HepG2 (cell line): ENCODE results near the gene UPF3B. TPM values are rescaled to one million over a fixed set of nuclear protein-coding genes. Genes with fewer than 3 reads are reported as not detected.

ENCODE experiments used
- CENPBD1 ChIP-seq: sonication (generic); formaldehyde crosslinking; IDR thresholded peaks from 2 replicates; pipeline ENCODE4 v1.8.0; 2022; ENCODE audit warnings: missing genetic modification reagents, low read depth, mild to moderate bottlenecking, borderline replicate concordance
- KLF16 ChIP-seq, 2 experiments: sonication (generic) in 1 of 2; formaldehyde crosslinking in 1 of 2; IDR thresholded peaks; 2 replicates each; pipeline versions ENCODE4 v1.6.1 to v1.8.0; 2016 to 2023; ENCODE audit warnings: missing genetic modification reagents in 2 of 2, missing compliant biosample characterization in 1 of 2
- NFRKB ChIP-seq: fragments of 450-650 bp; IDR thresholded peaks from 2 replicates; pipeline ENCODE4 v1.6.1; 2017
- PHF8 ChIP-seq: sonication (generic); formaldehyde crosslinking; IDR thresholded peaks from 2 replicates; pipeline ENCODE4 v1.5.0; 2020; ENCODE audit warnings: missing genetic modification reagents
- RFX3 ChIP-seq: IDR thresholded peaks from 2 replicates; pipeline ENCODE4 v1.6.1; 2016; ENCODE audit warnings: missing biosample characterization, missing genetic modification reagents
- SCMH1 ChIP-seq: sonication (generic); formaldehyde crosslinking; IDR thresholded peaks from 2 replicates; pipeline ENCODE4 v1.9.0; 2021; ENCODE audit warnings: missing genetic modification reagents, mild to moderate bottlenecking, borderline replicate concordance
- SMARCC2 ChIP-seq: fragments of 450-650 bp; IDR thresholded peaks from 2 replicates; pipeline ENCODE4 v1.6.1; 2017; ENCODE audit warnings: antibody characterized with exemption, mild to moderate bottlenecking
- ZBTB8A ChIP-seq: sonication (generic); formaldehyde crosslinking; IDR thresholded peaks from 2 replicates; pipeline ENCODE4 v1.4.0; 2020; ENCODE audit warnings: mild to moderate bottlenecking, low read depth, missing genetic modification reagents, borderline replicate concordance
- ZFP62 ChIP-seq: sonication (generic); formaldehyde crosslinking; IDR thresholded peaks from 2 replicates; pipeline ENCODE4 v1.4.0; 2020; ENCODE audit warnings: missing genetic modification reagents
- ZNF512 ChIP-seq: sonication (generic); formaldehyde crosslinking; IDR thresholded peaks from 2 replicates; pipeline ENCODE4 v1.4.0; 2020; ENCODE audit warnings: mild to moderate bottlenecking, missing genetic modification reagents
- ZNF556 ChIP-seq: sonication (generic); formaldehyde crosslinking; IDR thresholded peaks from 2 replicates; pipeline ENCODE4 v1.4.0; 2020; ENCODE audit warnings: mild to moderate bottlenecking, missing genetic modification reagents, borderline replicate concordance
- ZNF770 ChIP-seq: sonication (generic); formaldehyde crosslinking; IDR thresholded peaks from 2 replicates; pipeline ENCODE4 v1.5.0; 2020; ENCODE audit warnings: mild to moderate bottlenecking, missing genetic modification reagents
- ZNF879 ChIP-seq: sonication (generic); formaldehyde crosslinking; IDR thresholded peaks from 2 replicates; pipeline ENCODE4 v1.8.1; 2023; ENCODE audit warnings: missing genetic modification reagents
- polyA plus RNA-seq, 8 experiments: library from polyadenylated mRNA; depleted of rRNA in 3 of 8; stranded (reverse) in 7 of 8; unstranded in 1 of 8; fragments of >200 nt; fragmentation: Illumina TruSeq in 4 of 8; extraction: Trizol in 4 of 8; gene quantifications; 2 replicates each; pipeline versions ENCODE4 v1.2.1 to v1.2.3, GENCODE V29; 2011 to 2016; ENCODE audit warnings: low read depth in 4 of 8, missing spikeins in 1 of 8, mixed read lengths in 1 of 8; ENCODE audit not compliant: insufficient read depth in 1 of 8
- total RNA-seq, 5 experiments: library from RNA; depleted of rRNA; stranded (reverse); fragments of >200 nt; fragmentation: Illumina TruSeq; extraction: Trizol; gene quantifications; 2 replicates each; pipeline ENCODE4 v1.2.3, GENCODE V29; 2016; ENCODE audit warnings: low read depth in 1 of 5
- TF ChIP-seq, protein P1 (sequence below): sonication (generic); formaldehyde crosslinking; IDR thresholded peaks from 2 replicates; pipeline ENCODE4 v1.8.0; 2022; ENCODE audit warnings: missing genetic modification reagents, mild to moderate bottlenecking, moderate library complexity, borderline replicate concordance
- TF ChIP-seq, protein P2 (sequence below): sonication (generic); formaldehyde crosslinking; IDR thresholded peaks from 2 replicates; pipeline ENCODE4 v1.4.0; 2020; ENCODE audit warnings: missing genetic modification reagents
- TF ChIP-seq, protein P3 (sequence below): sonication (generic); formaldehyde crosslinking; IDR thresholded peaks from 2 replicates; pipeline ENCODE4 v1.5.0; 2020; ENCODE audit warnings: missing genetic modification reagents
- TF ChIP-seq, protein P4 (sequence below): sonication (generic); formaldehyde crosslinking; IDR thresholded peaks from 2 replicates; pipeline ENCODE4 v1.4.0; 2020; ENCODE audit warnings: missing genetic modification reagents, mild to moderate bottlenecking, borderline replicate concordance

The UPF3B gene
- total and polyA plus RNA-seq, 2 of the 13 experiments (the other 11 are each of a cell fraction or from before 2014, with no cell fraction given), result 5.2 to 7.2 TPM

GRCh38 chrX:119871599-119872395, 19.0 kb upstream of the UPF3B start, which contains the start of the genes NDUFA1 and RNF113A (continued):
- TF ChIP-seq, protein P1, sequence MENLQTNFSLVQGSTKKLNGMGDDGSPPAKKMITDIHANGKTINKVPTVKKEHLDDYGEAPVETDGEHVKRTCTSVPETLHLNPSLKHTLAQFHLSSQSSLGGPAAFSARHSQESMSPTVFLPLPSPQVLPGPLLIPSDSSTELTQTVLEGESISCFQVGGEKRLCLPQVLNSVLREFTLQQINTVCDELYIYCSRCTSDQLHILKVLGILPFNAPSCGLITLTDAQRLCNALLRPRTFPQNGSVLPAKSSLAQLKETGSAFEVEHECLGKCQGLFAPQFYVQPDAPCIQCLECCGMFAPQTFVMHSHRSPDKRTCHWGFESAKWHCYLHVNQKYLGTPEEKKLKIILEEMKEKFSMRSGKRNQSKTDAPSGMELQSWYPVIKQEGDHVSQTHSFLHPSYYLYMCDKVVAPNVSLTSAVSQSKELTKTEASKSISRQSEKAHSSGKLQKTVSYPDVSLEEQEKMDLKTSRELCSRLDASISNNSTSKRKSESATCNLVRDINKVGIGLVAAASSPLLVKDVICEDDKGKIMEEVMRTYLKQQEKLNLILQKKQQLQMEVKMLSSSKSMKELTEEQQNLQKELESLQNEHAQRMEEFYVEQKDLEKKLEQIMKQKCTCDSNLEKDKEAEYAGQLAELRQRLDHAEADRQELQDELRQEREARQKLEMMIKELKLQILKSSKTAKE (CRISPR knock-in tag), result no peak
- TF ChIP-seq RFX3 (CRISPR knock-in tag), result no peak
- TF ChIP-seq, protein P2, sequence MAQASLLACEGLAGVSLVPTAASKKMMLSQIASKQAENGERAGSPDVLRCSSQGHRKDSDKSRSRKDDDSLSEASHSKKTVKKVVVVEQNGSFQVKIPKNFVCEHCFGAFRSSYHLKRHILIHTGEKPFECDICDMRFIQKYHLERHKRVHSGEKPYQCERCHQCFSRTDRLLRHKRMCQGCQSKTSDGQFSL (CRISPR knock-in tag), result no peak
- no peak for TF ChIP-seq ZNF879 (CRISPR knock-in tag)
- TF ChIP-seq PHF8 (CRISPR knock-in tag), result peak; percentile 81
- TF ChIP-seq, protein P3, sequence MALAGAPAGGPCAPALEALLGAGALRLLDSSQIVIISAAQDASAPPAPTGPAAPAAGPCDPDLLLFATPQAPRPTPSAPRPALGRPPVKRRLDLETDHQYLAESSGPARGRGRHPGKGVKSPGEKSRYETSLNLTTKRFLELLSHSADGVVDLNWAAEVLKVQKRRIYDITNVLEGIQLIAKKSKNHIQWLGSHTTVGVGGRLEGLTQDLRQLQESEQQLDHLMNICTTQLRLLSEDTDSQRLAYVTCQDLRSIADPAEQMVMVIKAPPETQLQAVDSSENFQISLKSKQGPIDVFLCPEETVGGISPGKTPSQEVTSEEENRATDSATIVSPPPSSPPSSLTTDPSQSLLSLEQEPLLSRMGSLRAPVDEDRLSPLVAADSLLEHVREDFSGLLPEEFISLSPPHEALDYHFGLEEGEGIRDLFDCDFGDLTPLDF, result peak; percentile 68; the same call in 1 of the 2 replicates
- TF ChIP-seq SMARCC2, result no peak
- TF ChIP-seq, protein P4, sequence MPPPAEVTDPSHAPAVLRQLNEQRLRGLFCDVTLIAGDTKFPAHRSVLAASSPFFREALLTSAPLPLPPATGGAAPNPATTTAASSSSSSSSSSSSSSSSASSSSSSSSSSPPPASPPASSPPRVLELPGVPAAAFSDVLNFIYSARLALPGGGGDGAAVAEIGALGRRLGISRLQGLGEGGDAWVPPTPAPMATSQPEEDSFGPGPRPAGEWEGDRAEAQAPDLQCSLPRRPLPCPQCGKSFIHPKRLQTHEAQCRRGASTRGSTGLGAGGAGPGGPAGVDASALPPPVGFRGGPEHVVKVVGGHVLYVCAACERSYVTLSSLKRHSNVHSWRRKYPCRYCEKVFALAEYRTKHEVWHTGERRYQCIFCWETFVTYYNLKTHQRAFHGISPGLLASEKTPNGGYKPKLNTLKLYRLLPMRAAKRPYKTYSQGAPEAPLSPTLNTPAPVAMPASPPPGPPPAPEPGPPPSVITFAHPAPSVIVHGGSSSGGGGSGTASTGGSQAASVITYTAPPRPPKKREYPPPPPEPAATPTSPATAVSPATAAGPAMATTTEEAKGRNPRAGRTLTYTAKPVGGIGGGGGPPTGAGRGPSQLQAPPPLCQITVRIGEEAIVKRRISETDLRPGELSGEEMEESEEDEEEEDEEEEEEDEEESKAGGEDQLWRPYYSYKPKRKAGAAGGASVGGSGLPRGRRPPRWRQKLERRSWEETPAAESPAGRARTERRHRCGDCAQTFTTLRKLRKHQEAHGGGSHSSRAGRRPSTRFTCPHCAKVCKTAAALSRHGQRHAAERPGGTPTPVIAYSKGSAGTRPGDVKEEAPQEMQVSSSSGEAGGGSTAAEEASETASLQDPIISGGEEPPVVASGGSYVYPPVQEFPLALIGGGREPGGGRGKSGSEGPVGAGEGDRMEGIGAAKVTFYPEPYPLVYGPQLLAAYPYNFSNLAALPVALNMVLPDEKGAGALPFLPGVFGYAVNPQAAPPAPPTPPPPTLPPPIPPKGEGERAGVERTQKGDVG, result no peak
- no peak for TF ChIP-seq ZFP62
- TF ChIP-seq CENPBD1, result no peak
- TF ChIP-seq ZNF556 (CRISPR knock-in tag), result 0 out of 2 replicates have a peak, but pooled peaks have one; percentile 35
- TF ChIP-seq ZNF512 (CRISPR knock-in tag), result no peak
- TF ChIP-seq KLF16 (CRISPR knock-in tag; IDR thresholded peaks at IDR 0.05), result peak in 1 of 2 experiments; percentile 80; a peak in 2 of 4 replicates
- TF ChIP-seq SCMH1 (CRISPR knock-in tag), result no peak
- TF ChIP-seq NFRKB, result no peak
- TF ChIP-seq ZBTB8A (CRISPR knock-in tag), result no peak
- no peak for TF ChIP-seq ZNF770
